HEK293 (cell line): ENCODE data around the gene SOX9.

Experiments used
- HOXC10 ChIP-seq: sonication (generic); formaldehyde crosslinking; IDR thresholded peaks from 2 replicates; pipeline ENCODE4 v1.8.1; 2023; ENCODE audit warnings: mild to moderate bottlenecking, missing genetic modification reagents
- REST ChIP-seq: fragments of 450-650 bp; formaldehyde crosslinking; IDR thresholded peaks from 2 replicates; pipeline ENCODE4 v1.5.1; 2016; ENCODE audit warnings: missing biosample characterization, missing genetic modification characterization
- SP2 ChIP-seq: fragments of 450-650 bp; formaldehyde crosslinking; IDR thresholded peaks from 2 replicates; pipeline ENCODE4 v1.5.1; 2016; ENCODE audit warnings: missing biosample characterization, missing genetic modification characterization
- ZBTB44 ChIP-seq: fragments of 450-650 bp; IDR thresholded peaks from 2 replicates; pipeline ENCODE4 v1.5.1; 2018; ENCODE audit warnings: missing biosample characterization, mild to moderate bottlenecking, missing genetic modification characterization
- ZNF16 ChIP-seq: fragments of 450-650 bp; formaldehyde crosslinking; IDR thresholded peaks from 2 replicates; pipeline ENCODE4 v1.5.1; 2016; ENCODE audit warnings: low read depth, missing biosample characterization, missing genetic modification characterization
- ZNF184 ChIP-seq: fragments of 450-650 bp; IDR thresholded peaks from 2 replicates; pipeline ENCODE4 v1.5.1; 2018; ENCODE audit warnings: missing biosample characterization, mild to moderate bottlenecking, missing genetic modification characterization
- ZNF423 ChIP-seq: fragments of 450-650 bp; formaldehyde crosslinking; IDR thresholded peaks from 2 replicates; pipeline ENCODE4 v1.5.1; 2016; ENCODE audit warnings: missing biosample characterization, missing genetic modification characterization
- ZNF510 ChIP-seq: fragments of 450-650 bp; formaldehyde crosslinking; IDR thresholded peaks from 2 replicates; pipeline ENCODE4 v1.5.1; 2018; ENCODE audit warnings: mild to moderate bottlenecking, missing genetic modification characterization, missing biosample characterization; ENCODE audit not compliant: insufficient replicate concordance
- TF ChIP-seq, protein P1 (sequence below): fragments of 450-650 bp; formaldehyde crosslinking; IDR thresholded peaks from 2 replicates; pipeline ENCODE4 v1.5.1; 2016; ENCODE audit warnings: missing biosample characterization, missing genetic modification characterization
- TF ChIP-seq, protein P2 (sequence below): fragments of 450-650 bp; formaldehyde crosslinking; IDR thresholded peaks from 2 replicates; pipeline ENCODE4; 2016; ENCODE audit warnings: missing biosample characterization, missing genetic modification characterization
- TF ChIP-seq, protein P3 (sequence below): fragments of 450-650 bp; formaldehyde crosslinking; IDR thresholded peaks from 2 replicates; pipeline ENCODE4 v1.5.1; 2017; ENCODE audit warnings: missing biosample characterization, missing genetic modification characterization

- no peak for TF ChIP-seq ZBTB44 (tag by site-specific recombination)
- TF ChIP-seq ZNF16 (tag by site-specific recombination), result no peak
- TF ChIP-seq, protein P1, sequence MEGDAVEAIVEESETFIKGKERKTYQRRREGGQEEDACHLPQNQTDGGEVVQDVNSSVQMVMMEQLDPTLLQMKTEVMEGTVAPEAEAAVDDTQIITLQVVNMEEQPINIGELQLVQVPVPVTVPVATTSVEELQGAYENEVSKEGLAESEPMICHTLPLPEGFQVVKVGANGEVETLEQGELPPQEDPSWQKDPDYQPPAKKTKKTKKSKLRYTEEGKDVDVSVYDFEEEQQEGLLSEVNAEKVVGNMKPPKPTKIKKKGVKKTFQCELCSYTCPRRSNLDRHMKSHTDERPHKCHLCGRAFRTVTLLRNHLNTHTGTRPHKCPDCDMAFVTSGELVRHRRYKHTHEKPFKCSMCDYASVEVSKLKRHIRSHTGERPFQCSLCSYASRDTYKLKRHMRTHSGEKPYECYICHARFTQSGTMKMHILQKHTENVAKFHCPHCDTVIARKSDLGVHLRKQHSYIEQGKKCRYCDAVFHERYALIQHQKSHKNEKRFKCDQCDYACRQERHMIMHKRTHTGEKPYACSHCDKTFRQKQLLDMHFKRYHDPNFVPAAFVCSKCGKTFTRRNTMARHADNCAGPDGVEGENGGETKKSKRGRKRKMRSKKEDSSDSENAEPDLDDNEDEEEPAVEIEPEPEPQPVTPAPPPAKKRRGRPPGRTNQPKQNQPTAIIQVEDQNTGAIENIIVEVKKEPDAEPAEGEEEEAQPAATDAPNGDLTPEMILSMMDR (tag by site-specific recombination), result no peak
- no peak for TF ChIP-seq HOXC10 (CRISPR knock-in tag)
- TF ChIP-seq SP2, result no peak
- TF ChIP-seq, protein P2, sequence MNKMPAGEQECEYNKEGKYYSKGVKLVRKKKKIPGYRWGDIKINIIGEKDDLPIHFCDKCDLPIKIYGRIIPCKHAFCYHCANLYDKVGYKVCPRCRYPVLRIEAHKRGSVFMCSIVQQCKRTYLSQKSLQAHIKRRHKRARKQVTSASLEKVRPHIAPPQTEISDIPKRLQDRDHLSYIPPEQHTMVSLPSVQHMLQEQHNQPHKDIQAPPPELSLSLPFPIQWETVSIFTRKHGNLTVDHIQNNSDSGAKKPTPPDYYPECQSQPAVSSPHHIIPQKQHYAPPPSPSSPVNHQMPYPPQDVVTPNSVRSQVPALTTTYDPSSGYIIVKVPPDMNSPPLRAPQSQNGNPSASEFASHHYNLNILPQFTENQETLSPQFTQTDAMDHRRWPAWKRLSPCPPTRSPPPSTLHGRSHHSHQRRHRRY (tag by site-specific recombination), result no peak
- TF ChIP-seq ZNF423 (tag by site-specific recombination), result no peak
- no peak for TF ChIP-seq REST
- no peak for TF ChIP-seq ZNF510
- no peak for TF ChIP-seq ZNF184 (tag by site-specific recombination)
- TF ChIP-seq, protein P3, sequence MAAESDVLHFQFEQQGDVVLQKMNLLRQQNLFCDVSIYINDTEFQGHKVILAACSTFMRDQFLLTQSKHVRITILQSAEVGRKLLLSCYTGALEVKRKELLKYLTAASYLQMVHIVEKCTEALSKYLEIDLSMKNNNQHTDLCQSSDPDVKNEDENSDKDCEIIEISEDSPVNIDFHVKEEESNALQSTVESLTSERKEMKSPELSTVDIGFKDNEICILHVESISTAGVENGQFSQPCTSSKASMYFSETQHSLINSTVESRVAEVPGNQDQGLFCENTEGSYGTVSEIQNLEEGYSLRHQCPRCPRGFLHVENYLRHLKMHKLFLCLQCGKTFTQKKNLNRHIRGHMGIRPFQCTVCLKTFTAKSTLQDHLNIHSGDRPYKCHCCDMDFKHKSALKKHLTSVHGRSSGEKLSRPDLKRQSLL (tag by site-specific recombination), result no peak
These were observed 20.4 kb upstream of the SOX9 start for GRCh38 chr17:72100470-72100869.
